Natural killer cell (primary cell): ENCODE data around the gene MRGPRG. TPM values are rescaled to one million over a fixed set of nuclear protein-coding genes. Genes with fewer than 3 reads are reported as not detected.
A peak's percentile ranks its signal among the peaks of the same experiment; 100 is the strongest.

ENCODE experiments used
- ATAC-seq, 3 donors: fragments of 150-1000 bp in 2 of 3; fragments of 200-7000 bp in 1 of 3; cut with Tn5 transposase; 1 replicate in 1 of 3; 2 replicates in 2 of 3; pipeline ENCODE4 v1.10.0; 2021; ENCODE audit warnings: mild to moderate bottlenecking in 2 of 3, moderate library complexity in 2 of 3
- DNase-seq, 2 donors: peaks; one replicate each; pipeline versions ENCODE4 v3.0.0 to v3.0.0-alpha.2; 2013 to 2021; ENCODE audit warnings: mixed read lengths in 1 of 2
- H3K27ac ChIP-seq: one replicate; pipeline ENCODE4 v1.5.1; 2013; ENCODE audit warnings: mild to moderate bottlenecking, low read length
- H3K27me3 ChIP-seq: one replicate; pipeline ENCODE4 v1.6.1; 2013; ENCODE audit warnings: low read length; ENCODE audit not compliant: control insufficient read depth, insufficient read depth
- H3K36me3 ChIP-seq: one replicate; pipeline ENCODE4 v1.6.1; 2013; ENCODE audit warnings: low read length; ENCODE audit not compliant: control insufficient read depth, insufficient read depth
- H3K4me1 ChIP-seq: one replicate; pipeline ENCODE4 v1.6.1; 2013; ENCODE audit warnings: low read length; ENCODE audit not compliant: control insufficient read depth, insufficient read depth
- H3K4me3 ChIP-seq: one replicate; pipeline ENCODE4 v1.5.1; 2013; ENCODE audit warnings: low read length
- H3K9me3 ChIP-seq: one replicate; pipeline ENCODE4 v1.6.1; 2013; ENCODE audit warnings: low read length; ENCODE audit not compliant: control insufficient read depth, insufficient read depth
- H3K27ac Mint-ChIP-seq, 2 donors: one replicate each; pipeline ENCODE4 v1.8.0; 2022; ENCODE audit warnings: mild to moderate bottlenecking in 2 of 2, mixed read lengths in 2 of 2, moderate library complexity in 1 of 2
- H3K27me3 Mint-ChIP-seq, 2 donors: one replicate each; pipeline ENCODE4 v1.8.0; 2022; ENCODE audit warnings: low read depth in 2 of 2, mixed read lengths in 2 of 2
- H3K36me3 Mint-ChIP-seq: one replicate; pipeline ENCODE4 v1.8.0; 2022; ENCODE audit warnings: mixed read lengths
- H3K4me1 Mint-ChIP-seq, 2 donors: one replicate each; pipeline ENCODE4 v1.8.0; 2022; ENCODE audit warnings: mixed read lengths in 2 of 2
- H3K4me3 Mint-ChIP-seq: one replicate; pipeline ENCODE4 v1.8.0; 2022; ENCODE audit warnings: mild to moderate bottlenecking, moderate library complexity, mixed read lengths
- H3K9me3 Mint-ChIP-seq, 2 donors: one replicate each; pipeline ENCODE4 v1.8.0; 2022; ENCODE audit warnings: mixed read lengths in 2 of 2
- CTCF ChIP-seq: fragments of 200-600 bp; IDR thresholded peaks from one replicate; pipeline ENCODE4 v1.8.0; 2022; ENCODE audit warnings: antibody characterized with exemption
- WGBS: methylation state at CpG from one replicate; pipeline ENCODE4 v1.1.7; 2013; ENCODE audit warnings: missing lambda C conversion rate; ENCODE audit not compliant: insufficient coverage; 5-methylcytosine and 5-hydroxymethylcytosine counted together
- intact Hi-C: fragments of 100-400 bp; cut with micrococcal nuclease; formaldehyde crosslinking; loops from one replicate; pipeline ENCODE4 v1.14.2; 2022
- total RNA-seq, 4 donors: library from RNA; stranded (reverse); fragments of 120-200 nt in 1 of 4; gene quantifications; one replicate each; pipeline versions ENCODE4 v1.2.3 to v1.2.4, GENCODE V29; 2013 to 2022

MRGPRG gene
- total RNA-seq, 3 donors from 2014 or later (not counting 1 experiment from before 2014, with no cell fraction given), result not detected

- Histone ChIP-seq H3K27me3 (no peaks in the 10 kb centered on the region), H3K36me3 (no peaks in the 10 kb centered on the region), H3K4me3 (no peak overlapping the region), H3K9me3 (no peaks in the 10 kb centered on the region), H3K4me1 (peaks cover 15% of the 10 kb centered on the region), H3K27ac (no peak overlapping the region)
- TF ChIP-seq CTCF, result no peak
- ATAC-seq (peak in 1 of 3 donors; percentile 6), DNase-seq (no peak)
- H3K4me1 Mint-ChIP-seq, result peaks cover 0 to 11% of the 10 kb centered on the region in 2 donors
- intact Hi-C loops, result no loop called here
- H3K9me3 Mint-ChIP-seq, result no peaks in the 10 kb centered on the region
- H3K27ac Mint-ChIP-seq, result no peak overlapping the region
- H3K4me3 Mint-ChIP-seq, result no peak overlapping the region
- WGBS, result 91% methylated on average over 17 of the region's 17 CpGs
- no peaks in the 10 kb centered on the region for H3K36me3 Mint-ChIP-seq
- peaks cover 0 to 4% of the 10 kb centered on the region in 2 donors for H3K27me3 Mint-ChIP-seq
Measured at GRCh38 chr11:3225159-3225758, 6.6 kb upstream of the MRGPRG start.

GRCh38 chr11:3224401-3225057 is 5.9 kb upstream of the MRGPRG start:
- Histone ChIP-seq H3K27me3 (no peaks in the 10 kb centered on the region), H3K27ac (no peak overlapping the region), H3K4me1 (peaks cover 15% of the 10 kb centered on the region), H3K4me3 (no peak overlapping the region), H3K36me3 (no peaks in the 10 kb centered on the region), H3K9me3 (no peaks in the 10 kb centered on the region)
- Mint-ChIP-seq H3K4me3 (no peak overlapping the region), H3K27me3 (peaks cover 0 to 7% of the 10 kb centered on the region in 2 donors), H3K9me3 (no peaks in the 10 kb centered on the region), H3K36me3 (no peaks in the 10 kb centered on the region), H3K4me1 (peaks cover 0 to 11% of the 10 kb centered on the region in 2 donors), H3K27ac (no peak overlapping the region)
- no peak for TF ChIP-seq CTCF
- intact Hi-C loops, result no loop called here
- ATAC-seq (no peak), DNase-seq (no peak)
- 87% methylated on average over 21 of the region's 21 CpGs for WGBS

GRCh38 chr11:3223932-3224381 is 5.3 kb upstream of the MRGPRG start:
- H3K4me3 ChIP-seq, result no peak overlapping the region
- no peak for TF ChIP-seq CTCF
- H3K36me3 ChIP-seq, result no peaks in the 10 kb centered on the region
- peaks cover 0 to 11% of the 10 kb centered on the region in 2 donors for H3K4me1 Mint-ChIP-seq
- H3K9me3 Mint-ChIP-seq, result no peaks in the 10 kb centered on the region
- intact Hi-C loops, result no loop called here
- H3K4me3 Mint-ChIP-seq, result no peak overlapping the region
- no peak overlapping the region for H3K27ac ChIP-seq
- H3K9me3 ChIP-seq, result no peaks in the 10 kb centered on the region
- H3K4me1 ChIP-seq, result peaks cover 15% of the 10 kb centered on the region
- no peak overlapping the region for H3K27ac Mint-ChIP-seq
- ATAC-seq (no peak), DNase-seq (no peak)
- no peaks in the 10 kb centered on the region for H3K27me3 ChIP-seq
- 89% methylated on average over 4 of the region's 4 CpGs for WGBS
- no peaks in the 10 kb centered on the region for H3K36me3 Mint-ChIP-seq
- peaks cover 0 to 8% of the 10 kb centered on the region in 2 donors for H3K27me3 Mint-ChIP-seq
